ENCODE data around the gene NEK6.

- TF ChIP-seq, protein P1, sequence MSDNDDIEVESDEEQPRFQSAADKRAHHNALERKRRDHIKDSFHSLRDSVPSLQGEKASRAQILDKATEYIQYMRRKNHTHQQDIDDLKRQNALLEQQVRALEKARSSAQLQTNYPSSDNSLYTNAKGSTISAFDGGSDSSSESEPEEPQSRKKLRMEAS (IDR thresholded peaks at IDR 0.05) = no peak
- TF ChIP-seq FOXM1 (IDR thresholded peaks at IDR 0.05; ENCODE audit: borderline replicate concordance, low read depth) = no peak
- no peak for TF ChIP-seq TEAD4 (IDR thresholded peaks at IDR 0.05)
- no peak for TF ChIP-seq EGR1 (IDR thresholded peaks at IDR 0.05)
- no peak for TF ChIP-seq CEBPB (IDR thresholded peaks at IDR 0.05)
- TF ChIP-seq TAF1 (IDR thresholded peaks at IDR 0.05; ENCODE audit: low read depth) = no peak
- TF ChIP-seq EP300 (IDR thresholded peaks at IDR 0.05; ENCODE audit: borderline replicate concordance) = no peak
- TF ChIP-seq RAD21 (IDR thresholded peaks at IDR 0.05; ENCODE audit: low read depth) = no peak
- TF ChIP-seq TCF12 (IDR thresholded peaks at IDR 0.05; ENCODE audit: low read depth) = no peak
- TF ChIP-seq, protein P2, sequence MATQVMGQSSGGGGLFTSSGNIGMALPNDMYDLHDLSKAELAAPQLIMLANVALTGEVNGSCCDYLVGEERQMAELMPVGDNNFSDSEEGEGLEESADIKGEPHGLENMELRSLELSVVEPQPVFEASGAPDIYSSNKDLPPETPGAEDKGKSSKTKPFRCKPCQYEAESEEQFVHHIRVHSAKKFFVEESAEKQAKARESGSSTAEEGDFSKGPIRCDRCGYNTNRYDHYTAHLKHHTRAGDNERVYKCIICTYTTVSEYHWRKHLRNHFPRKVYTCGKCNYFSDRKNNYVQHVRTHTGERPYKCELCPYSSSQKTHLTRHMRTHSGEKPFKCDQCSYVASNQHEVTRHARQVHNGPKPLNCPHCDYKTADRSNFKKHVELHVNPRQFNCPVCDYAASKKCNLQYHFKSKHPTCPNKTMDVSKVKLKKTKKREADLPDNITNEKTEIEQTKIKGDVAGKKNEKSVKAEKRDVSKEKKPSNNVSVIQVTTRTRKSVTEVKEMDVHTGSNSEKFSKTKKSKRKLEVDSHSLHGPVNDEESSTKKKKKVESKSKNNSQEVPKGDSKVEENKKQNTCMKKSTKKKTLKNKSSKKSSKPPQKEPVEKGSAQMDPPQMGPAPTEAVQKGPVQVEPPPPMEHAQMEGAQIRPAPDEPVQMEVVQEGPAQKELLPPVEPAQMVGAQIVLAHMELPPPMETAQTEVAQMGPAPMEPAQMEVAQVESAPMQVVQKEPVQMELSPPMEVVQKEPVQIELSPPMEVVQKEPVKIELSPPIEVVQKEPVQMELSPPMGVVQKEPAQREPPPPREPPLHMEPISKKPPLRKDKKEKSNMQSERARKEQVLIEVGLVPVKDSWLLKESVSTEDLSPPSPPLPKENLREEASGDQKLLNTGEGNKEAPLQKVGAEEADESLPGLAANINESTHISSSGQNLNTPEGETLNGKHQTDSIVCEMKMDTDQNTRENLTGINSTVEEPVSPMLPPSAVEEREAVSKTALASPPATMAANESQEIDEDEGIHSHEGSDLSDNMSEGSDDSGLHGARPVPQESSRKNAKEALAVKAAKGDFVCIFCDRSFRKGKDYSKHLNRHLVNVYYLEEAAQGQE (IDR thresholded peaks at IDR 0.05; ENCODE audit: low read depth) = no peak
Observed at GRCh38 chr9:124363326-124364096, 105.8 kb downstream of the NEK6 start.

Data from Ishikawa (cell line).